ENCODE measurements around the gene RABL3. TPM values are rescaled to one million over a fixed set of nuclear protein-coding genes. Genes with fewer than 3 reads are reported as not detected.
"Not testable (repeated sequence)": the region's sequence is repeated elsewhere in the genome, so short reads cannot be mapped to it uniquely, and the experiment has no call there.

The RABL3 gene
- total RNA-seq, 1 donor from 2014 or later: 16.6 TPM

GRCh38 chr3:120646771-120647432, 95.4 kb downstream of the RABL3 start:
- DNase-seq (ENCODE audit: low read depth): no peak
- no peak overlapping the region for H3K4me3 ChIP-seq (ENCODE audit: low read depth, low read length)
- no peaks in the 10 kb centered on the region for H3K36me3 ChIP-seq (ENCODE audit: control insufficient read depth, insufficient read depth, low read length)
- H3K27me3 ChIP-seq (ENCODE audit: control insufficient read depth, insufficient read depth, low read length): no peaks in the 10 kb centered on the region
- no peak for TF ChIP-seq CTCF (IDR thresholded peaks at IDR 0.05; ENCODE audit: insufficient read depth, low read length, poor library complexity, severe bottlenecking)

DNA sequence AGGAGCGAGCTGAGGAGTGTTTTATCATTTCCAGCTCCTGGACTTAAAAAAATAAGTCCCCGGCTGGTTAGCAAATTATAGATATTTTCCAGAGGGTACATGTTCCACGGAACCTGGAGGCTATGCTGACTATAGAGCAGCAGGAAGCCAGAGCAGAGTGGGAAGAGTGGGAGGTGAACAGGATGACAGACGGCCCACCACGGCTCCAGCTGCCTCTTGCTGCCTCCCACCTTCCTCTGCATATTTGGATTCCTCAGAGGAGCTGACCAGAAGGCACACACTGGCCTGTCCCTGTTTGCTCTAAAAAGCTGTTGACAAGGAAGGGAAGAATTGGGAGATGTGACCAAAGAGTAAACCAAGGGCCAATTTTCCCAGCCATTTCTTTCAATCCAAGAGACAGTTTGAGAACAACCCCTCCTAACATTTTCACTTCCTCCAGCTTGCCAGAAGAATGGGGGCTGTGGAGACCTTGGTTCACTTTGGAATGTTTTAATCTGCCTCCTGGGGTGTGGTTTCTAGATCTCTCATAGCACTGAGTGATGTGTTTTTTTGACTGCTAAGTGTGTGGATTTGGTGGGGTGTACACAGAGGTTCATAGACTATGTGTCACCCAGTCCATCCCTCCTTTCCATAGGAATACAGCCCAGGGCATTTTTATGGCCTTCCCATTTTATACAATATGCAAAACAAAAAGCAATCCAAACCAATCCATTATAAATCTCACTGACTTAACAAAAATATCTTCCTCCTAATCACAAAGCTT, 97.1 kb downstream of the RABL3 start:
- Histone ChIP-seq H3K27me3 (ENCODE audit: control insufficient read depth, insufficient read depth, low read length) (no peaks in the 10 kb centered on the region), H3K36me3 (ENCODE audit: control insufficient read depth, insufficient read depth, low read length) (no peaks in the 10 kb centered on the region), H3K4me3 (ENCODE audit: low read depth, low read length) (no peak overlapping the region)
- no peak for DNase-seq (ENCODE audit: low read depth)
- TF ChIP-seq CTCF (IDR thresholded peaks at IDR 0.05; ENCODE audit: insufficient read depth, low read length, poor library complexity, severe bottlenecking): no peak

DNA sequence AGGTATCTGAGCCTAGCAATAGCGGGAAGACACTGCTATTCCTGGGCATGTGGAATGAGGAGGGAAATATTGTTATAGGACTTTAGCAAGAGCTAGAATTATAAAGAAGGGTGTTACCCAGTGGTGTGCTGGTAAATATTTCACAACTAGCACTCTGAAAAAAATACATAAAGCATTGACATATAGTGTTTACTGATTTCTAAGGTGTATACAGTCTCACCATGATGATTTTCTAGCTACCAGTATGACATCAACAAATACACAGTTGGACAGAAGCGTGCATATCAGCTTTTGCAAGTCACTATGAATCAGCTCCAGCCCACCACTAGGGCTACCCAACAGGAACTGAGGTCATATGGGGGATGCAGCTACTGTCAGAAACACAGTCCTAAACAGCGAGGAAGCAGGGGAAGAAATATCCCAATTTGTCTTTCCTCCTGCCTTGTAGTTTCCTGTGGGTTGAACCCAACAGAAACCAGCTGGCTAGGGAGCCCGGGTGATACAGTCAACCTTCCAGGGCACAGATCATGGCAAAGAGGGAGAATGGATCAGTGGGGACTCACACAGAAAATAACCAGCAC, 99.9 kb downstream of the RABL3 start:
- DNase-seq (ENCODE audit: low read depth): peak; percentile 9
- no peak for TF ChIP-seq CTCF (IDR thresholded peaks at IDR 0.05; ENCODE audit: insufficient read depth, low read length, poor library complexity, severe bottlenecking)
- H3K4me3 ChIP-seq (ENCODE audit: low read depth, low read length): no peak overlapping the region
- no peaks in the 10 kb centered on the region for H3K27me3 ChIP-seq (ENCODE audit: control insufficient read depth, insufficient read depth, low read length)
- H3K36me3 ChIP-seq (ENCODE audit: control insufficient read depth, insufficient read depth, low read length): no peaks in the 10 kb centered on the region

GRCh38 chr3:120641696-120642246, 100.5 kb downstream of the RABL3 start:
- H3K4me3 ChIP-seq (ENCODE audit: low read depth, low read length): no peak overlapping the region
- no peak for TF ChIP-seq CTCF (IDR thresholded peaks at IDR 0.05; ENCODE audit: insufficient read depth, low read length, poor library complexity, severe bottlenecking)
- H3K27me3 ChIP-seq (ENCODE audit: control insufficient read depth, insufficient read depth, low read length): no peaks in the 10 kb centered on the region
- no peaks in the 10 kb centered on the region for H3K36me3 ChIP-seq (ENCODE audit: control insufficient read depth, insufficient read depth, low read length)
- DNase-seq (ENCODE audit: low read depth): no peak

- H3K27me3 ChIP-seq (ENCODE audit: control insufficient read depth, insufficient read depth, low read length): no peaks in the 10 kb centered on the region
- no peak overlapping the region for H3K4me3 ChIP-seq (ENCODE audit: low read depth, low read length)
- no peaks in the 10 kb centered on the region for H3K36me3 ChIP-seq (ENCODE audit: control insufficient read depth, insufficient read depth, low read length)
- TF ChIP-seq CTCF (IDR thresholded peaks at IDR 0.05; ENCODE audit: insufficient read depth, low read length, poor library complexity, severe bottlenecking): no peak
- no peak for DNase-seq (ENCODE audit: low read depth)
These were observed 102.1 kb downstream of the RABL3 start for GRCh38 chr3:120640231-120640630.

GRCh38 chr3:120638820-120639219, 103.5 kb downstream of the RABL3 start:
- H3K36me3 ChIP-seq (ENCODE audit: control insufficient read depth, insufficient read depth, low read length); H3K27me3 ChIP-seq (ENCODE audit: control insufficient read depth, insufficient read depth, low read length); H3K4me3 ChIP-seq (ENCODE audit: low read depth, low read length); DNase-seq (ENCODE audit: low read depth): not testable (repeated sequence)

Data from kidney epithelial cell (primary cell).